GM23248 (cell line): Measurements from ENCODE around the gene RIOK1. TPM values are rescaled to one million over a fixed set of nuclear protein-coding genes. Genes with fewer than 3 reads are reported as not detected.

Source experiments
- DNase-seq: peaks from one replicate; pipeline ENCODE4 v3.0.0-alpha.2; 2015
- H2AFZ ChIP-seq: fragments of 200-600 bp; sonication (generic); 2 replicates; pipeline ENCODE4 v1.6.1; 2016; ENCODE audit warnings: antibody characterized with exemption
- H3F3A ChIP-seq: fragments of 200-600 bp; sonication (generic); 2 replicates; pipeline ENCODE4 v1.6.1; 2016; ENCODE audit warnings: mild to moderate bottlenecking, antibody characterized with exemption, mixed run types; ENCODE audit not compliant: insufficient read depth
- H3K27ac ChIP-seq: fragments of 200-600 bp; sonication (generic); 2 replicates; pipeline ENCODE4 v1.5.1; 2016; ENCODE audit warnings: mild to moderate bottlenecking
- H3K27me3 ChIP-seq: fragments of 200-600 bp; sonication (generic); replicated peaks from 2 replicates; pipeline ENCODE4 v1.6.1; 2016; ENCODE audit warnings: mild to moderate bottlenecking; ENCODE audit not compliant: insufficient read depth
- H3K36me3 ChIP-seq: fragments of 200-600 bp; sonication (generic); 2 replicates; pipeline ENCODE4 v1.6.1; 2016; ENCODE audit warnings: low read depth, mild to moderate bottlenecking
- H3K4me1 ChIP-seq: fragments of 200-600 bp; sonication (generic); 2 replicates; pipeline ENCODE4 v1.6.1; 2016; ENCODE audit warnings: mild to moderate bottlenecking; ENCODE audit not compliant: insufficient read depth
- H3K4me2 ChIP-seq: fragments of 200-600 bp; sonication (generic); one replicate; pipeline ENCODE4 v1.6.1; 2016; ENCODE audit warnings: mild to moderate bottlenecking; ENCODE audit not compliant: unreplicated experiment
- H3K4me3 ChIP-seq: fragments of 200-600 bp; sonication (generic); 2 replicates; pipeline ENCODE4 v1.5.1; 2016; ENCODE audit warnings: mild to moderate bottlenecking
- H3K79me2 ChIP-seq: fragments of 200-600 bp; sonication (generic); 2 replicates; pipeline ENCODE4 v1.6.1; 2016; ENCODE audit warnings: mild to moderate bottlenecking; ENCODE audit not compliant: insufficient read depth
- H3K9ac ChIP-seq: fragments of 200-600 bp; sonication (generic); 2 replicates; pipeline ENCODE4 v1.6.1; 2016; ENCODE audit warnings: mild to moderate bottlenecking
- H3K9me2 ChIP-seq: fragments of 200-600 bp; sonication (generic); 2 replicates; pipeline ENCODE4 v1.6.1; 2016; ENCODE audit warnings: mixed run types, mild to moderate bottlenecking, moderate library complexity; ENCODE audit not compliant: insufficient read depth
- H3K9me3 ChIP-seq: fragments of 200-600 bp; sonication (generic); one replicate; pipeline ENCODE4 v1.6.1; 2017; ENCODE audit warnings: low read depth
- H4K20me1 ChIP-seq: fragments of 200-600 bp; sonication (generic); 2 replicates; pipeline ENCODE4 v1.6.0; 2016; ENCODE audit not compliant: insufficient read depth
- EZH2 ChIP-seq: fragments of 200-600 bp; sonication (generic); IDR thresholded peaks from 2 replicates; pipeline ENCODE4 v1.6.1; 2018; ENCODE audit warnings: antibody characterized with exemption, mild to moderate bottlenecking; ENCODE audit not compliant: insufficient read depth, poor library complexity, severe bottlenecking
- EZH2phosphoT487 ChIP-seq: fragments of 200-600 bp; sonication (generic); IDR thresholded peaks from 2 replicates; pipeline ENCODE4 v1.6.1; 2018; ENCODE audit warnings: antibody characterized with exemption, moderate library complexity, mild to moderate bottlenecking, low read depth; ENCODE audit not compliant: insufficient read depth
- WGBS, 2 experiments: methylation state at CpG; one replicate each; pipeline ENCODE4 v1.1.6; 2015 to 2017; ENCODE audit warnings: low lambda C conversion rate in 2 of 2, low coverage in 1 of 2; ENCODE audit errors: missing lambda C conversion rate in 2 of 2; 5-methylcytosine and 5-hydroxymethylcytosine counted together
- in situ Hi-C: fragments of 300-500 bp; cut with MboI; formaldehyde crosslinking; loops from 2 replicates; pipeline ENCODE4 v1.15.0; 2020
- polyA plus RNA-seq: library from polyadenylated mRNA; unstranded; fragments of >200 nt; fragmentation: Nextera tagmentation; extraction: Ambion mirVana; gene quantifications from 2 replicates; pipeline ENCODE4 v1.2.1, GENCODE V29; 2016
- total RNA-seq: library from RNA; depleted of rRNA; stranded (reverse); fragments of >200 nt; shearing (Covaris generic); gene quantifications from 2 replicates; pipeline ENCODE4 v1.2.3, GENCODE V29; 2014

RIOK1 gene
- total and polyA plus RNA-seq, 2 experiments from 2014 or later: 22.4 to 22.5 TPM

- H3K4me3 ChIP-seq: no peak overlapping the region
- no peaks in the 10 kb centered on the region for H3K9me3 ChIP-seq
- in situ Hi-C loops: no loop called here
- no peak overlapping the region for H3K4me2 ChIP-seq
- no peaks in the 10 kb centered on the region for H3K27me3 ChIP-seq
- H3F3A ChIP-seq: no peaks in the 10 kb centered on the region
- WGBS, 2 experiments: 96 to 97% methylated on average over 3 of the region's 3 CpGs
- H2AFZ ChIP-seq: no peak overlapping the region
- no peaks in the 10 kb centered on the region for H3K9me2 ChIP-seq
- no peak for TF ChIP-seq EZH2
- no peak for TF ChIP-seq EZH2phosphoT487
- H3K36me3 ChIP-seq: no peaks in the 10 kb centered on the region
- DNase-seq: peak; percentile 32
- H3K79me2 ChIP-seq: no peaks in the 10 kb centered on the region
- no peaks in the 10 kb centered on the region for H4K20me1 ChIP-seq
- no peak overlapping the region for H3K9ac ChIP-seq
- H3K4me1 ChIP-seq: peaks cover 5% of the 10 kb centered on the region
- H3K27ac ChIP-seq: no peak overlapping the region
Observed at GRCh38 chr6:7438011-7438410, 48.4 kb downstream of the RIOK1 start.

- H3K9me2 ChIP-seq: no peaks in the 10 kb centered on the region
- TF ChIP-seq EZH2 (no peak), EZH2phosphoT487 (no peak)
- no peak for DNase-seq
Observed at GRCh38 chr6:7439228-7439627, 49.6 kb downstream of the RIOK1 start.

DNA sequence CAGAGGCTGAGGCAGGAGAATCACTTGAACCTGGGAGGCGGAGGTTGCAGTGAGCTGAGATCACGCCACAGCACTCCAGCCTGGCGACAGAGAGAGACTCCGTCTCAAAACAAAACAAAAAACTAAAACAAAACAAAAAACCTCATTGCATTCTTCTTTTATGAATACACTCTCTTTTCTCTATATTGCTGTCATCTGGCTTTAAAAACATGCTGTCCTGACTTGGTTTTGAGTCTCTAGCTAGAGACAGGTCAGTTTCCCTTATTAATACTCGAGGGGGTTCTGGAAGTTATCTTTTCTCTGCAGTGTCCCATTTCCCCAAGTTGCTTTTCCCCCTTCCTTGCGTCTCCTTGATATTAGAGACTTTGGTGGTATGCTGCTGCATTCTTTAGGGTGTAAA lies 50.9 kb downstream of the RIOK1 start:
- Histone ChIP-seq H3K27ac (peak overlapping the region; percentile 62), H3K9ac (peak overlapping the region; percentile 52), H3K4me1 (peaks cover 16% of the 10 kb centered on the region), H3K4me3 (peak overlapping the region; percentile 43), H3K79me2 (no peaks in the 10 kb centered on the region), H2AFZ (peak overlapping the region; percentile 80), H3K9me3 (no peaks in the 10 kb centered on the region), H3K9me2 (no peaks in the 10 kb centered on the region), H3K4me2 (peak overlapping the region; percentile 62), H3F3A (no peaks in the 10 kb centered on the region), H3K27me3 (no peaks in the 10 kb centered on the region), H3K36me3 (no peaks in the 10 kb centered on the region), H4K20me1 (no peaks in the 10 kb centered on the region)
- peak; percentile 56 for DNase-seq
- 40 to 52% methylated on average over 6 of the region's 6 CpGs for WGBS, 2 experiments
- in situ Hi-C loops: no loop called here
- TF ChIP-seq EZH2: no peak

More at GRCh38 chr6:7439228-7439627, 49.6 kb downstream of the RIOK1 start:
- 87 to 89% methylated on average over 3 of the region's 3 CpGs for WGBS, 2 experiments
- H3K36me3 ChIP-seq: no peaks in the 10 kb centered on the region
- no peaks in the 10 kb centered on the region for H3K9me3 ChIP-seq
- H3K27ac ChIP-seq: no peak overlapping the region
- no peak overlapping the region for H3K4me2 ChIP-seq
- H3K79me2 ChIP-seq: no peaks in the 10 kb centered on the region
- no peak overlapping the region for H2AFZ ChIP-seq
- in situ Hi-C loops: no loop called here
- H3K27me3 ChIP-seq: no peaks in the 10 kb centered on the region
- H3K4me3 ChIP-seq: no peak overlapping the region
- no peaks in the 10 kb centered on the region for H3F3A ChIP-seq
- H4K20me1 ChIP-seq: no peaks in the 10 kb centered on the region
- H3K4me1 ChIP-seq: peaks cover 5% of the 10 kb centered on the region
- no peak overlapping the region for H3K9ac ChIP-seq

DNA sequence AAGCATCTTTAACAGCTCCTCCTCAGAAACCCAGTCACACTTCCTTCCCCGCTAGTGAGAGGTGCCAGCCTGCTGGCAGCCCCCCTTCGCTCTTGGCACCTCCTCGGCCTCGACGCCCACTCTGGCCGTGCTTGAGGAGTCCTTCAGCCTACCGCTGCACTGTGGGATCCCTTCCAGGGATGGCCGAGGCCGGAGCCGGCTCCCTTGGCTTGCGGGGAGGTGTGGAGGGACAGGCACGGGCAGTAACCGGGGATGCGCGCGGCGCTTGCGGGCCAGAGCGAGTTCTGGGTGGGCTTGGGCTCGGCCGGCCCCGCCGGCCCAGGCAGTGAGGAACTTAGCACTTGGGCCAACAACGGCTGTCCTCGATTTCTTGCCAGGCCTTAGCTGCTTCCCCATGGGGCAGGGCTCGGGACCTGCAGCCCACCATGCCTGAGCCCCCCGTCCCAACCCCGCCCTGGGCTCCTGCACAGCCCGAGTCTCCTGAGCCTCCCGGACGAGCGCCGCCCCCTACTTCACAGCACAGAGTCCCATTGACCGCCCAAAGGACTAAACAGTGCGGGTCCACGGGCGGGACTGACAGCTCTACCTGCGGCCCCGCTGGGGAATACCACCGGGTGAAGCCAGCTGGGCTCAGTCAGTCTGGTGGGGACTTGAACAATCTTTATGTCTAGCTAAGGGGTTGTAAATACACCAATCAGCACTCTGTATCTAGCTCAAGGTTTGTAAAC lies 51.6 kb downstream of the RIOK1 start:
- peak overlapping the region; percentile 62 for H3K4me2 ChIP-seq
- peak overlapping the region; percentile 52 for H3K9ac ChIP-seq

DNA sequence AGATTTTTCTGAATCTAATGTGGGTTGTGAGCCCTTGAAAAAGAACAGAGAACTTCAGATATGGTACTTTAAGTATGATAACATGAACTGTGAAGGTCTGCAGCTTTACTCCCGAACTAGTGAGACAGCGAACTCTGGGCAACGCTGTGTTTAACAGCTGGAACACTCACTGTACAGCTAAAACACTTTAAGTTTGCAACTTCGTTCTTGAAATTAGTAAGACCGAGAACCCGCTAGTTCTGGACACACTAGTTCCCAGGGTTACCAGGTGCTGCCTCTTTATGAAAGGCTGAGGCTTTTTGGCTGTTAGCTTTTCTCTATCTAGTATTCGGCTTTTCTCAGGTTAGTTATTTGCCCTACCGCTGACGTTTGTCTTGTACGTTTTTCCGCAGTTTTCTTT lies 52.9 kb downstream of the RIOK1 start:
- Histone ChIP-seq H4K20me1 (no peaks in the 10 kb centered on the region), H3K27ac (no peak overlapping the region), H3K27me3 (no peaks in the 10 kb centered on the region), H3K36me3 (no peaks in the 10 kb centered on the region), H3K79me2 (no peaks in the 10 kb centered on the region), H3K4me1 (peaks cover 19% of the 10 kb centered on the region), H2AFZ (no peak overlapping the region), H3F3A (no peaks in the 10 kb centered on the region), H3K4me2 (no peak overlapping the region), H3K9ac (no peak overlapping the region), H3K9me2 (no peaks in the 10 kb centered on the region), H3K4me3 (no peak overlapping the region), H3K9me3 (no peaks in the 10 kb centered on the region)
- in situ Hi-C loops: no loop called here
- WGBS, 2 experiments: 83 to 84% methylated on average over 11 of the region's 11 CpGs
- TF ChIP-seq EZH2phosphoT487: no peak
- TF ChIP-seq EZH2: no peak
- no peak for DNase-seq

More for the DNA sequence above, 51.6 kb downstream of the RIOK1 start:
- in situ Hi-C loops: no loop called here
- DNase-seq: no peak
- H3K36me3 ChIP-seq: no peaks in the 10 kb centered on the region
- H2AFZ ChIP-seq: peak overlapping the region; percentile 80
- no peaks in the 10 kb centered on the region for H3F3A ChIP-seq
- peak overlapping the region; percentile 43 for H3K4me3 ChIP-seq
- TF ChIP-seq EZH2: no peak
- no peaks in the 10 kb centered on the region for H3K79me2 ChIP-seq
- 76 to 79% methylated on average over 25 to 34 of the region's 40 CpGs for WGBS, 2 experiments
- no peaks in the 10 kb centered on the region for H3K9me2 ChIP-seq
- H3K4me1 ChIP-seq: peaks cover 19% of the 10 kb centered on the region
- H3K9me3 ChIP-seq: no peaks in the 10 kb centered on the region
- H3K27me3 ChIP-seq: no peaks in the 10 kb centered on the region
- peak overlapping the region; percentile 62 for H3K27ac ChIP-seq
- no peaks in the 10 kb centered on the region for H4K20me1 ChIP-seq
